ENCODE data around the gene METTL8. TPM values are rescaled to one million over a fixed set of nuclear protein-coding genes. Genes with fewer than 3 reads are reported as not detected.

METTL8 gene
- total RNA-seq, 4 donors from 2014 or later: 28.6 to 44.0 (median 37.3) TPM

DNA sequence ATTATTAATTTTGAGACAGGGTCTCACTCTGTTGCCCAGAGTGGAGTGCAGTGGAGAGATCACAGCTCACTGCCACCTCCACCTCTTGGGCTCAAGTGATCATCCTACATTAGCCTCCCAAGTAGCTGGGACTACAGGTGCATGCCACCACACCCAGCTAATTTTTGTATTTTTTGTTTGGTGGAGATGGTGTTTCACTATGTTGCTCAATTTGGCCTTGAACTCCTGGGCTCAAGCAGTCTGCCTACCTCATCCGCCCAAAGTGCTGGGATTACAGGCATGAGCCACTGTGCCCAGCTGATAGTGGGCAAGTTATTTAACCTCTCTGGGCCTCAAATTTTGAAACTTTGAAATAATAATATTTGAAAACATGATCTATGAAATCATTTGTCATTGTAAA, 26.7 kb upstream of the METTL8 start:
- H3K36me3 ChIP-seq: peaks cover 0 to 56% of the 10 kb centered on the region in 2 donors
- 100% methylated on average over 1 of the region's 1 CpG; no CpG with 5 or more reads in 1 of the 2 donors for WGBS, 2 donors (ENCODE audit: low coverage in 1 of 2)
- no peak overlapping the region for H3K27ac ChIP-seq
- no peaks in the 10 kb centered on the region for H3K9me3 ChIP-seq
- no peak overlapping the region for H3K4me3 ChIP-seq
- no peaks in the 10 kb centered on the region for H3K27me3 ChIP-seq
- ATAC-seq: no peak
- H3K4me1 ChIP-seq: no peaks in the 10 kb centered on the region
- TF ChIP-seq POLR2A (IDR thresholded peaks at IDR 0.05) (no peak), POLR2AphosphoS5 (IDR thresholded peaks at IDR 0.05) (no peak), EP300 (IDR thresholded peaks at IDR 0.05) (no peak)
- TF ChIP-seq, protein P1, sequence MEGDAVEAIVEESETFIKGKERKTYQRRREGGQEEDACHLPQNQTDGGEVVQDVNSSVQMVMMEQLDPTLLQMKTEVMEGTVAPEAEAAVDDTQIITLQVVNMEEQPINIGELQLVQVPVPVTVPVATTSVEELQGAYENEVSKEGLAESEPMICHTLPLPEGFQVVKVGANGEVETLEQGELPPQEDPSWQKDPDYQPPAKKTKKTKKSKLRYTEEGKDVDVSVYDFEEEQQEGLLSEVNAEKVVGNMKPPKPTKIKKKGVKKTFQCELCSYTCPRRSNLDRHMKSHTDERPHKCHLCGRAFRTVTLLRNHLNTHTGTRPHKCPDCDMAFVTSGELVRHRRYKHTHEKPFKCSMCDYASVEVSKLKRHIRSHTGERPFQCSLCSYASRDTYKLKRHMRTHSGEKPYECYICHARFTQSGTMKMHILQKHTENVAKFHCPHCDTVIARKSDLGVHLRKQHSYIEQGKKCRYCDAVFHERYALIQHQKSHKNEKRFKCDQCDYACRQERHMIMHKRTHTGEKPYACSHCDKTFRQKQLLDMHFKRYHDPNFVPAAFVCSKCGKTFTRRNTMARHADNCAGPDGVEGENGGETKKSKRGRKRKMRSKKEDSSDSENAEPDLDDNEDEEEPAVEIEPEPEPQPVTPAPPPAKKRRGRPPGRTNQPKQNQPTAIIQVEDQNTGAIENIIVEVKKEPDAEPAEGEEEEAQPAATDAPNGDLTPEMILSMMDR (IDR thresholded peaks at IDR 0.05): no peak

DNA sequence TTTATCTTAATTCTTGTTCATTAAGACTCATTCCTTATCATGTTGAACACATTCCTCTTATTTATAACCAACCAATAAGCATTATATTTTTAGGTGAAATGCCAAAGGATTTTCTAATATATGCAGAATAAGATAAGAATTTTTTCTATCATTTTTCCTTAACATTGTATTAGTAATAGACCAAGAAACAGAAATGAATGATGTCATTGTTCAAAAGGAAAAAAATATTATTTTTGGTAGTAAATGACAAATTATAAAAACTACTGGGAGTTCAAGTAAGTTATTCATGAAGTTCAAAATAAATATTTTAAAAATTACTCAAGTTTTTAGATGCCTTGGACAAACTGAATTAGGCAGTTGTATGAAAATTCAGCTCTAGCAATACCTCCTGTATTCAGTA, 25.7 kb upstream of the METTL8 start:
- ATAC-seq: no peak
- Histone ChIP-seq H3K4me3 (no peak overlapping the region), H3K27ac (no peak overlapping the region), H3K36me3 (peaks cover 0 to 66% of the 10 kb centered on the region in 2 donors), H3K4me1 (no peaks in the 10 kb centered on the region), H3K9me3 (no peaks in the 10 kb centered on the region), H3K27me3 (no peaks in the 10 kb centered on the region)
- TF ChIP-seq POLR2A (IDR thresholded peaks at IDR 0.05) (no peak), EP300 (IDR thresholded peaks at IDR 0.05) (no peak), POLR2AphosphoS5 (IDR thresholded peaks at IDR 0.05) (no peak)
- TF ChIP-seq, protein P1 (IDR thresholded peaks at IDR 0.05): no peak

DNA sequence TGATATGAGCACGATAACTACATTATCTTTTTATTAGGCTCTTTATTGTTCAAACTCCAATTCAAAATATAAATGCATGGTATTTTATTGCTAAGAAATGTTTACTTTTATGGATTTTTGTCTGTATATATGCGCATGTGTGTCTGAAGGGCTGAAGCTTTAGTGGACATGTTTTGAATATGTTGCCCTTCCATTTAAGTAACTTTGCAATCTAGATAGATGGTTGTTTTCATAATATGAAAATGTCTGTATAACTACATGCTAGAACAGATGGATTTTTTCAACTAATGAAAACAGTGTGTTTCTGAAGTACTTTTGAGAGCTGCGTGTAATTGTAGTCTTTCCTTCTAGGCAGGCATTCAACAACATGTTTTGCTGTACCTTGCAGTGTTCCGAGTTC, 19.0 kb upstream of the METTL8 start:
- Histone ChIP-seq H3K4me3 (no peak overlapping the region), H3K4me1 (no peaks in the 10 kb centered on the region), H3K27ac (no peak overlapping the region), H3K27me3 (no peaks in the 10 kb centered on the region), H3K36me3 (peaks cover 0 to 93% of the 10 kb centered on the region in 2 donors), H3K9me3 (no peaks in the 10 kb centered on the region)
- WGBS, 2 donors (ENCODE audit: low coverage in 1 of 2): 69 to 92% methylated on average over 4 of the region's 4 CpGs
- TF ChIP-seq POLR2A (IDR thresholded peaks at IDR 0.05) (no peak), POLR2AphosphoS5 (IDR thresholded peaks at IDR 0.05) (no peak), EP300 (IDR thresholded peaks at IDR 0.05) (no peak)
- TF ChIP-seq, protein P1 (IDR thresholded peaks at IDR 0.05): no peak
- no peak for ATAC-seq

DNA sequence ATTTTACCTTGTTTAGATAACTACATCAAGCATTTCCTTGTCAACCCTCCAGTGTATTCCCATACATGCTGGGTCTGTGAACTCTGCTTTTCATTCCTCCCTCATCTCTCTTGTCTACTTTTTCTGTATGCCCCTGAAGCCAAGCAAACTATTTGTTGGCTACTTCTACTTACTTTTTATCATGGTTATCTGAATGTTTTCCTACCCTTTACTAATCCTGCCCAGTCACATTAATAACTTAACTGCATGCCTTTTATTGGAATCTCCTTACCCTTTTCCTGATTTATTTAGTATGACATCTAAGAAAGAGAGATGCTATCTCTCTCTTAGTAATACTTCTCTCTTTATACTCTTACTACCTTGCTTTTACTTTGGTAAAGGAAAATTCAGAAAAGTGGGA, 17.3 kb upstream of the METTL8 start:
- H3K9me3 ChIP-seq: no peaks in the 10 kb centered on the region
- peaks cover 0 to 94% of the 10 kb centered on the region in 2 donors for H3K36me3 ChIP-seq
- no peak for ATAC-seq
- H3K4me3 ChIP-seq: no peak overlapping the region
- H3K27ac ChIP-seq: no peak overlapping the region
- no peak for TF ChIP-seq POLR2AphosphoS5 (IDR thresholded peaks at IDR 0.05)
- TF ChIP-seq, protein P1 (IDR thresholded peaks at IDR 0.05): no peak
- no peak for TF ChIP-seq EP300 (IDR thresholded peaks at IDR 0.05)
- no peak for TF ChIP-seq POLR2A (IDR thresholded peaks at IDR 0.05)
- no peaks in the 10 kb centered on the region for H3K27me3 ChIP-seq
- no peaks in the 10 kb centered on the region for H3K4me1 ChIP-seq

DNA sequence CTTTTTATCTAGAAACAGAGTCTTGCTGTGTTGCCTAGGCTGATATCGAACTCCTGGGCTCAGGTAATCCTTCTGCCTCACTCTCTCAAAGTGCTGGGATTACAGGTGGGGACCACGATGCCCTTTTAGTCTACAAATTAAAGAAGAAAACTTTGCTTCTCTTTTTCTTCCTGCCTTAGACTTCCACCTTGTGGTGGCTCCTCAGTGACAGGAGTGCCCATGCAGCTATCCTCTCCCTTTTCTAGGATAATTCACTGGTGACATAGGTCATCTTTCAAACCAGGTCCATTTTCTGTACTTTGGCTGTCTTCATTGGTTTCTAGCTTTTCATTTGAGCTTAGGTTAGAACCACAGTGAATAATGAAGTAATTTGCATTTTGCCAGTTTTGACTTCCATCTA, 13.9 kb upstream of the METTL8 start:
- no peak overlapping the region for H3K27ac ChIP-seq
- WGBS, 2 donors (ENCODE audit: low coverage in 1 of 2): 60 to 75% methylated on average over 2 of the region's 2 CpGs
- H3K4me3 ChIP-seq: no peak overlapping the region
- H3K4me1 ChIP-seq: no peaks in the 10 kb centered on the region
- H3K9me3 ChIP-seq: no peaks in the 10 kb centered on the region
- peaks cover 0 to 91% of the 10 kb centered on the region in 2 donors for H3K36me3 ChIP-seq
- no peaks in the 10 kb centered on the region for H3K27me3 ChIP-seq
- TF ChIP-seq, protein P1 (IDR thresholded peaks at IDR 0.05): no peak
- ATAC-seq: no peak
